SJCRH30 (cell line): Measurements from ENCODE around the gene PRRC2C. TPM values are rescaled to one million over a fixed set of nuclear protein-coding genes. Genes with fewer than 3 reads are reported as not detected.
"Not testable (repeated sequence)": the region's sequence is repeated elsewhere in the genome, so short reads cannot be mapped to it uniquely, and the experiment has no call there.

ENCODE experiments used
- DNase-seq, 2 experiments: peaks; one replicate each; pipeline ENCODE4 v3.0.0-alpha.2; 2015 to 2020
- H3K27ac ChIP-seq: fragments of 250-450 bp; sonication (Bioruptor Pico); 2 replicates; pipeline ENCODE4 v1.5.1; 2020; ENCODE audit warnings: mild to moderate bottlenecking, moderate library complexity
- H3K27me3 ChIP-seq: fragments of 250-450 bp; sonication (Bioruptor Pico); 2 replicates; pipeline ENCODE4 v1.5.1; 2020; ENCODE audit warnings: mild to moderate bottlenecking, moderate library complexity
- H3K36me3 ChIP-seq: fragments of 250-450 bp; sonication (Bioruptor Pico); 2 replicates; pipeline ENCODE4 v1.5.1; 2020; ENCODE audit warnings: mild to moderate bottlenecking, moderate library complexity
- H3K4me1 ChIP-seq: fragments of 250-450 bp; sonication (Bioruptor Pico); 2 replicates; pipeline ENCODE4 v1.5.1; 2020; ENCODE audit warnings: mild to moderate bottlenecking, moderate library complexity
- H3K4me3 ChIP-seq: fragments of 250-450 bp; sonication (Bioruptor Pico); 2 replicates; pipeline ENCODE4 v1.5.1; 2020; ENCODE audit warnings: mild to moderate bottlenecking, moderate library complexity
- H3K9me3 ChIP-seq: fragments of 250-450 bp; sonication (Bioruptor Pico); replicated peaks from 2 replicates; pipeline ENCODE4 v1.5.1; 2020; ENCODE audit warnings: mild to moderate bottlenecking, moderate library complexity
- total RNA-seq: library from RNA; depleted of rRNA; stranded (reverse); fragments of >200 nt; shearing (Covaris generic); gene quantifications from 2 replicates; pipeline ENCODE4 v1.2.3, GENCODE V29; 2014; rRNA removed

The PRRC2C gene
- 90.8 and 94.1 TPM in 2 replicates for total RNA-seq

DNA sequence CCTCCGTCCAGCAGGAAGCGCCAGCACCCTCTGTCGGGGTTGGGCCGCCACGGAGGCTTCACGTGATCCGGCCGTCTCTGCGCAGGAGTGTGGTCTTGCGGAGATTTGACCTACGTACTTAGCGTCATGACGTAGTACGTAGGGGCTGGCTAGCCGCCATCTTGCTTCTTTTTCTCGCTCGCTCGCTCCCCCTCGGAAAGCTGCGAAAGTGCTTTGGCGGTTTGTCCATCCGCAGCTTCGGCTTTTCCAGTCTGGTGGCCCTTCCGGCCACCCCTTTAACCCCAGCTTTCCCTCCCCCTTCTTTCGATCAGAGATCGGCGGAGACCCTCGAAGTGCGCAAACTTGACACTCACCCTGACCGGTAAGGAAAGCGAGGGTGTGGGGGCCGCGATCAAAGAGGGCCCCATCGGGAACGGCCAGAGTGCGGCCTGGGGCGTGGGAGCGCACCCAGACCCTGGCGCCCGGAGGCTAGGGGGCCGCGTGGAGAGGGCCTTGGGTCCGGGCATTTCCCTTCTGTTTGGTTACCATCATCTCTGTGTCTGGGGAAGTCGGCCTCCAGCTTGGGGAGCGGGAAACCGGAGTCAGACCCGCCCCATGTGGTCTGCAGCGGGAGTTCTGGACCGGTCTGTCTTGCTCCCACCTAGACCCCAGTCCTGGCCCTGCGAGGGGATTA, at the start of gene PRRC2C:
Gene PRRC2C, plus strand, starts transcription at position 156 of the 673 bp plus-strand sequence. CDS start 26,559 bp downstream, outside the sequence.
- peak; percentile 95 to 96 for DNase-seq
- H3K27ac ChIP-seq: peak within 1 kb of the TSS; percentile 91
- H3K36me3 ChIP-seq: peaks cover 6% of the 10 kb centered on the region; the same call in 1 of the 2 replicates
- H3K4me3 ChIP-seq: peak within 1 kb of the TSS; percentile 94
- H3K27me3 ChIP-seq: no peaks in the 10 kb centered on the region
- 0 out of 2 replicates have a peak, but pooled peaks cover 4% of the 10 kb centered on the region for H3K4me1 ChIP-seq
- H3K9me3 ChIP-seq: no peaks in the 10 kb centered on the region

DNA sequence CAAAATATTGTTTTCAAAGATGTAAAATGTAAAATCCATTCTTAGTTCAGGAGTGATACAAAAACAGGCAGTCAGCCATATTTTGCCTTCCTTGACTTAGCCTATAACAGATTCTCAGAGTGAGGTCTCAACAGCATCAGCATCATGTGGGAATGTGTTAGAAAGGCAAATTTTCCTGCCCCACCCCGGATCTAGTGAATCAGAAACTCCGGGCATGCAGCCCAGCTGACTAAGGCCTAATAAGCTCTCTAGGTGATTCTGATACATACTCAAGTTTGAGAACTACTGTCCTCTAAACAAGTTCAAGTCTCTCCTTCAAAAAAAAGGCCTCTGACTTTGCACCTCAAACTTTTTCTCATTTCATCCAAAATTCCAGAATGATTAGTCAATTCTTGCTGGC, 46.9 kb upstream of the PRRC2C start:
- Histone ChIP-seq H3K4me3 (no peak overlapping the region), H3K4me1 (no peaks in the 10 kb centered on the region), H3K27me3 (no peaks in the 10 kb centered on the region), H3K36me3 (no peaks in the 10 kb centered on the region), H3K27ac (no peak overlapping the region), H3K9me3 (no peaks in the 10 kb centered on the region)
- no peak for DNase-seq

DNA sequence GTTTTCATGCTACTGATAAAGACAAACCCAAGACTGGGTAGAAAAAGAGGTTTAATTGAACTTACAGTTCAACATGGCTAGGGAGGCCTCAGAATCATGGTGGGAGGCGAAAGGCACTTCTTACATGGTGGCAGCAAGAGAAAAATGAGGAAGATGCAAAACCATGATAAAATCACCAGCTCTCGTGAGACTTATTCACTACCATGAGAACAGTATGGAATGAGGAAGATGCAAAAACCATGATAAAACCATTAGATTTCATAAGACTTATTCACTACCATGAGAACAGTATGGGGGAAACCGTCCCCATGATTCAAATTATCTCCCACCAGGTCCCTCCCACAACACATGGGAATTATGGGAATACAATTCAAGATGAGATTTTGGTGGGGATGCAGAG, 45.1 kb upstream of the PRRC2C start:
- not testable (repeated sequence) for H3K36me3 ChIP-seq, H3K27me3 ChIP-seq, DNase-seq, H3K4me3 ChIP-seq, H3K4me1 ChIP-seq, H3K9me3 ChIP-seq, H3K27ac ChIP-seq

DNA sequence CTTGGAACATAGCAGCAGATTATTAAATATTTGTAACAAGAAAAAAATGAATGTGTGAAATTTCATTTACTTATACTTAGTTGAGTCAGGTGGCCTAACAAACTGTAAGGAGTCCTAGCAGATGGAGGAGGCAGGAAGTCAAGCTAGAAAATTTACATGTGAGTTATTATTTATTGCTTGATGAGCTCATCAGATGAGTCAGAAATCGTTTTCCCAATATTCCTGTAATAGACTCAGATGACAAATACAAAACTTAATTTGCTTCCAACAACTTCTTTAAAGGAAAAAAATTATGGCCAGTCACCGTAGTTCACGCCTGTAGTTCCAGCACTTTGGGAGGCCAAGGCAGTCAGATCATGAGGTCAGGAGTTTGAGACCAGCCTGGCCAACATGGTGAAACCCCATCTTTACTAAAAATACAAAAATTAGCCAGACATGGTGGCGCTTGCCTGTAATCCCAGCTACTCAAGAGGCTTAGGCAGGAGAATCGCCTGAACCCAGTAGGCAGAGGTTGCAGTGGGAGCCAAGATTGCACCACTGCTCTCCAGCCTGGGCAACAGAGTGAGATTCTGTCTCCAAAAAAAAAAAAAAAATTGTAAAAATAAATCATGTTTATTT, 43.9 kb upstream of the PRRC2C start:
- H3K27me3 ChIP-seq, H3K27ac ChIP-seq, H3K36me3 ChIP-seq, H3K4me1 ChIP-seq, H3K4me3 ChIP-seq, H3K9me3 ChIP-seq, DNase-seq: not testable (repeated sequence)

DNA sequence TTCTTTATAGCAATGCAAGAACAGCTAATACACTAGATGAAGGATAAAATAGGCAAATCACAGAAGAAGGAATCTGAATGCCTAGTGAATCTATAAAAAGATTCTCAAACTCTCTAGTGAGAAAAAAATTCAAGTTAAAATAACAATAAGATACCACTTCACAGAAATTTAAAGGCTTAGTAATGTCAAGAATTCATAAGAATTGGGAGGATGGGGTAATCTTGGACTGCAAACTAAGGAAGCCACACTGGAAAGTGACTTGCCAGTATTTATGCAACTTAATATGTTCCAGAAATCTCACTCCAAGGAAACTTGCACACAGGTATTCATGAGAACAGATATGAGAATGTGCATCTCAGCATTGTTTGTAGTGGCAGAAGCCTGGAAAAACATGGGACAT, 38.9 kb upstream of the PRRC2C start:
- H3K4me1 ChIP-seq: no peaks in the 10 kb centered on the region
- no peak for DNase-seq
- no peak overlapping the region for H3K4me3 ChIP-seq
- no peak overlapping the region for H3K27ac ChIP-seq
- H3K9me3 ChIP-seq: no peaks in the 10 kb centered on the region
- H3K27me3 ChIP-seq: no peaks in the 10 kb centered on the region
- no peaks in the 10 kb centered on the region for H3K36me3 ChIP-seq

DNA sequence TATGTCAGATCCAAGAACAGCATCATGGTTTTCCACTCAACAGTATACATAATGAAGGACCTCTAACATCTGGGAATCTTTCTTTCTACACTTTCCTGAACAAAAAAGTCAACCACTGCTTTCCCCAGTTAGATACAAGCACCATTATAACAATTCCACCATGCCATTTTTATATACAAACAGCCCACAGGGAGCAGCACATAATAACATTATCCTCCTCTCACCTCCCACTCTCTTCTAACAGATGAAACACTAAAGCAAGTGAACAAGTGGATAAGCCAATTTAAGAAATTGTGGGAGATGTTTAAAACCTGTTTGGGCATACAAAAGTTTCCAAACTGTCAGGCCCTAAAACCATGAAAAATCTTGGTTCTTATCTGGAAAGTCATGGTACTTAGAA, 29.4 kb upstream of the PRRC2C start:
- Histone ChIP-seq H3K36me3 (no peaks in the 10 kb centered on the region), H3K9me3 (no peaks in the 10 kb centered on the region), H3K27ac (no peak overlapping the region), H3K27me3 (no peaks in the 10 kb centered on the region), H3K4me3 (no peak overlapping the region), H3K4me1 (no peaks in the 10 kb centered on the region)
- no peak for DNase-seq

DNA sequence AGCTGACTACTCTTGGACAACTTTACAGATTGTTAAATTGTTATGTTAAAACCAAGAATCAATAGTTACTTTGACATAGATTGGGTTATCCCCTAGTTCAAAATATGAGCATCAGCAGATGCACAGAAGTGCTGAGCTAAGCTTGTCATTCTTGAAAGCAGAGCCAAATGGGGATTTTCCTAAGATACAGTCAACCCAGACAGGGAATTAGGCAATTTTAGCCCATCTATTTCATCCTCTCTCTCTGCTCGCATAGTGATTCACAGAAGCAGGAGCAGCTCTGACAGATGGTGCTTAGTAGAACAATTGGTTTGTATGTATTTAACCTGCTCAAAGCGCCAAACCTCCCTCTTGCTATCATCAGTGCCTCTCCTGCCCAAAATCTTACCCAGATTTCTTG, 27.9 kb upstream of the PRRC2C start:
- no peak overlapping the region for H3K27ac ChIP-seq
- H3K27me3 ChIP-seq: no peaks in the 10 kb centered on the region
- H3K4me1 ChIP-seq: no peaks in the 10 kb centered on the region
- H3K36me3 ChIP-seq: no peaks in the 10 kb centered on the region
- no peak overlapping the region for H3K4me3 ChIP-seq
- DNase-seq: no peak
- no peaks in the 10 kb centered on the region for H3K9me3 ChIP-seq

DNA sequence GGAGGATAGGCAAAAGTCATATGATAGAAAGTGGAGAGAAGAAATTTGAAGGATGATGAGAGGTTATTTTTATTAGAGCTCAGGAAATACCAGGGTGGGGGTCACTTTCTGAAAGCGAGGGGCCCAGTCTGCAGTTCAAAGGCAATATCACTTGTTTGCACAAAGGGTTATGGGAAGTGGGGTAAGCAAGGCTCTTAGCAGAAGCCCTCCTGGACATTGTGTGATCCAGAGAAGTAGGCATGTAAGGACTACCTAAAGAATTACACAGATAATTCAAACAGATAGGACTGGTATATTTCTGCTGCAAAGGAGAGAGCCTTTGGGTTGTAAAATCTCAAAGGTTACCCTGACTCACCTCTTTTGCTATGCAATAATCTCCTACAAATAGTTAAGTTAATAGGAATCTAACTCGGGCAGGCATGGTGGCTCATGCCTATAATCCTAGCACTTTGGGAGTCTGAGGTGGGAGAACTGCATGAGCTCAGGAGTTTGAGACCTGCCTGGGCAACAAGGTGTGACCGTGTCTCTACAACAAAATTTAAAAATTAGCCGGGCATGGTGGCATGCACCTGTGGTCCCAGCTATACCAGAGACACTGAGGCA, 25.2 kb upstream of the PRRC2C start:
- H3K27ac ChIP-seq: no peak overlapping the region

DNA sequence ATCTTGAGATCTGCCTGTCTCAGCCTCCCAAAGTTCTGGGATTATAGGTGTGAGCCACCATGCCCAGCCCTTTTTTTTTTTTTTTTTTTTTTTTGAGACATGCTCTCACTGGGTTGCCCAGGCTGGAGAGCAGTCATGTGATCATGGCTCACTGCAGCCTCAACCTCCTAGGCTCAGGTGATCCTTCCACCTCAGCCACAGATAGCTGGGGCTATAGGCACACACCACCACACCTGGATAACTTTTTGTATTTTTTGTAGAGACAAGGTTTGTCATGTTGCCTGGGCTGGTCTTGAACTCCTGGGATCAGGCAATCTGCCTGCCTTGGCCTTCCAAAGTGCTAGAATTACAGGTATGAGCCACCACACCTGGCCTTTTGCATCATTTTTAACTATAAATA, 17.7 kb upstream of the PRRC2C start:
- H3K9me3 ChIP-seq: no peaks in the 10 kb centered on the region
- H3K4me3 ChIP-seq: no peak overlapping the region
- H3K36me3 ChIP-seq: no peaks in the 10 kb centered on the region
- no peak overlapping the region for H3K27ac ChIP-seq
- no peaks in the 10 kb centered on the region for H3K4me1 ChIP-seq
- H3K27me3 ChIP-seq: no peaks in the 10 kb centered on the region
- no peak for DNase-seq

More for the DNA sequence above, 25.2 kb upstream of the PRRC2C start:
- H3K9me3 ChIP-seq: no peaks in the 10 kb centered on the region
- no peaks in the 10 kb centered on the region for H3K4me1 ChIP-seq
- H3K27me3 ChIP-seq: no peaks in the 10 kb centered on the region
- H3K4me3 ChIP-seq: no peak overlapping the region
- H3K36me3 ChIP-seq: no peaks in the 10 kb centered on the region
- no peak for DNase-seq

DNA sequence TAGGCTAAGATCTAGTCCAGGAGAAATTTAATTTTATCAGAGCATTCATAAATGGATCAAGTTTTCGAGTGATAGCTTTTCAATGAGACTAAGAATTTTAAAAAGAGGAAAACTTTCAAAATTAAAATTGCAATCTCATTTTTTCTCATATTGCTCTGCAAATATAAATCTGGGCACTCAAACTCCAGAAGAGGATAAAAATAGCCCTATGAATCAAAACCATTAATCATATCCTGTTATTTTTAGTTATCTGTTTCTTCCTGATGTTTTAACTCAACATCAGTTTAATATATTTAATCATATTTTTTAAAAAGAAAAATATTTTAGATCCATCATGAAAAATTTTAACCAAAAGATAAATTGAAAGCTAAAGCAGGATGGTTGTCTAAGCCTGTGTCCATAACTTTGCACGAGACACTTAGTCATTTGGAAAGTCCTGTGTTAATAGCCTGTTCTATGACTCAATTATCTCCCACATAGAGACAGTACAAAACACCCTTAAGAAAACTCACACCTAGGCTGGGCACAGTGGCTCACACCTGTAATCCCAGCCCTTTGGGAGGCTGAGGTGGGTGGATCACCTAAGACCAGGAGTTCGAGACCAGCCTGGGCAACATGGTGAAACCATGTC, 17.1 kb upstream of the PRRC2C start:
- H3K4me3 ChIP-seq: no peak overlapping the region
- no peaks in the 10 kb centered on the region for H3K9me3 ChIP-seq
- H3K4me1 ChIP-seq: no peaks in the 10 kb centered on the region
- H3K36me3 ChIP-seq: no peaks in the 10 kb centered on the region
- H3K27me3 ChIP-seq: no peaks in the 10 kb centered on the region
- H3K27ac ChIP-seq: no peak overlapping the region
- no peak for DNase-seq

DNA sequence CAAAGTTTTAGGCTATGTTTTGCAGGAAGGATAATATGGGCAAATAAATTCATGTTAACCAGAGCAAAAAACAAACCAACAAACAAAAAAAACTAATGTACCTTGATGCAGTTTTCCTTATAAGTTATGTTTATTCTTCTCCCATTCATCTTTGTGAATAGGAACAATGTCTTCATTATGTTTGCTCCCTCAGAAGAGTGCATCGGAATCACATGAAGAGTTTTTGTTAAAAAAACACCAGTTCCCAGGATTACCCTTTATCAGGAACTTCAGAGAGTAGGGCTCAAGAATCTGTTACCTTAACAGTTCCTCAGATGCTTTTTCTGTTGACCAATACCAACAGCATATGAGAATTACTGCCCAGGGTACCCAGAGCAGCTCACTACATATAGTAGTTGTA, 14.6 kb upstream of the PRRC2C start:
- Histone ChIP-seq H3K4me1 (no peaks in the 10 kb centered on the region), H3K4me3 (no peak overlapping the region), H3K27me3 (no peaks in the 10 kb centered on the region), H3K36me3 (no peaks in the 10 kb centered on the region), H3K27ac (no peak overlapping the region), H3K9me3 (no peaks in the 10 kb centered on the region; the same call in 1 of the 2 replicates)
- DNase-seq: no peak

DNA sequence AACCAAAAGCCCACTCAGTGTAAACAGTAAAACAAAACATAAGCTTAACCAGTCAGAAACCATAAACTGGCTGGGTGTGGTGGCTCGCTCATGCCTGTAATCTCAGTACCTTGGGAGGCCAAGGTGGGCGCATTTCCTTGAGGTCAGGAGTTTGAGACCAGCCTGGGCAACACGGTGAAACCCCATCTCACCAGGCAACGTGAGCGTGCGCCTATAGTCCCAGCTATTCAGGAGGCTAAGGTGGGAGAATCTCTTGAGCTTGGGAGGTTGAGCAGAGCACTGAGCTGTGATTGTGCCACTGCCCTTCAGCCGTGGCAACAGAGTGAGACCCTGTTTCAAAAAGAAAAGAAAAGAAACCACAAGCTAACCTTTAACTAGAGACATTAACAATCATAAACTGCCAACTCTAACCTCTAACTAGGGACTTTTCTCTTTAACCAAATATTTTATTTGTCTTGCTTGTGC, 13.1 kb upstream of the PRRC2C start:
- Histone ChIP-seq H3K4me3 (no peak overlapping the region), H3K27me3 (no peaks in the 10 kb centered on the region), H3K4me1 (no peaks in the 10 kb centered on the region), H3K27ac (no peak overlapping the region), H3K9me3 (no peaks in the 10 kb centered on the region; the same call in 1 of the 2 replicates), H3K36me3 (no peaks in the 10 kb centered on the region)
- DNase-seq: no peak

DNA sequence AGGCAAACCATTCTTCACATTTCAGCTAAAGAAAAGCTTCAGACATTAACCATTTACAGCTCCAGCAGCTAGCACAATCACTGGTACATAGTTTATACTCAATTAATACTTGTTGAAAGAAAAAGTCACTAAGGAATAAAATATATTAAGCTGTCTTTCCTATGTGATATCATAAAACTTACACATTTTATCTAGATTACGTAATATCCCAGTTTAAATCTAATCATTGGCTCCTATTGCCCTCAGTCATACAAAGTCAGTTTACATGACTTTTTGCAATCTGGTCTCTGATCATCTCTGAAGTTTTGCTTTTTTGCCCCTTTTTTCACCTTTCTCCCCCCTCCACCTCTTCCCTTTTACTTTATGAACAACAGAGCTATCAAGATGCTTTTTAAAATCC, 8.5 kb upstream of the PRRC2C start:
- no peak overlapping the region for H3K27ac ChIP-seq
- no peaks in the 10 kb centered on the region; the same call in 1 of the 2 replicates for H3K9me3 ChIP-seq

DNA sequence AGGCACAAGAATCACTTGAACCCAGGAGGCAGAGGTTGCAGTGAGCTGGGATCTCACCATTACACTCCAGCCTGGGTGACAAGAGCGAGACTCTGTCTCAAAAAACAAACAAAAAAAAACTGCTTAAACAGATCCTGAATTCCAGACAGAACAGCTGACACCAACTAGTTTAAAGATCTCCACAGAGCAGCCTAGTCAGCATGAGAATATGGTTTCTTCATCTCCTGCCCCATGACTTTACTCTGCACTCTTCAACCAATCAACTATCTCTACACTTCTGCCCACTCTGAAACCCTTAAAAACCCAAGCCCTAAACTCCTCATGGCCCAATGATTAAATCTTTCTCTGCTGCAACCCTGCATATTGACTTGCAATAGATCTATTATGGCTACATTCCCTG, 7.5 kb upstream of the PRRC2C start:
- H3K27ac ChIP-seq: no peak overlapping the region
- no peak overlapping the region for H3K4me3 ChIP-seq
- no peaks in the 10 kb centered on the region for H3K4me1 ChIP-seq
- no peaks in the 10 kb centered on the region; the same call in 1 of the 2 replicates for H3K9me3 ChIP-seq
- H3K27me3 ChIP-seq: no peaks in the 10 kb centered on the region
- no peak for DNase-seq
- H3K36me3 ChIP-seq: no peaks in the 10 kb centered on the region

More for the DNA sequence above, 8.5 kb upstream of the PRRC2C start:
- DNase-seq: no peak
- Histone ChIP-seq H3K4me1 (no peaks in the 10 kb centered on the region), H3K27me3 (no peaks in the 10 kb centered on the region), H3K4me3 (no peak overlapping the region), H3K36me3 (no peaks in the 10 kb centered on the region)

DNA sequence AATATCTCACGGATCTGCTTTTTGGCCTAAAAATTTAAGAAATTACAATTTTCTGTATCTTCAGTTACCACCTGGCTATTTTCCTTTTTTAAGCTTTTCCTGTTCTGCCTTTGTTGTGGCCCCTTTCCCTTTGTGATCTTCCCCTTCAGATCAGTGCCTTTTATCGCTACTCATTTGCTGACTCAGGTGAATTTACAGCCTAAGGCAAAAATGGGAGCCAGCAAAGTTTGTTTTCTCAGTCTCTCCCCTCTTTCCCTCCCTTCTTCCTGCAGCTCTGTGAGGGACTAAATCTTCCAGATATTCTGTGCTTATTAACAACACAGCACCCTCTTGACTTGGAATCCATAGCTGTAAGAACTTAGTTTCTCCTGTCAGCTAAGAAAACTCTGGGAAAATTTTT, 5.3 kb upstream of the PRRC2C start:
- no peaks in the 10 kb centered on the region for H3K4me1 ChIP-seq
- no peak overlapping the region for H3K4me3 ChIP-seq
- no peaks in the 10 kb centered on the region for H3K9me3 ChIP-seq
- DNase-seq: no peak
- H3K27ac ChIP-seq: no peak overlapping the region
- H3K27me3 ChIP-seq: no peaks in the 10 kb centered on the region
- no peaks in the 10 kb centered on the region for H3K36me3 ChIP-seq
